Measurements from ENCODE around the gene CELF1.

GRCh38 chr11:47495011-47495855 is 57.7 kb downstream of the CELF1 start:
- no peak for TF ChIP-seq CTCF (conservative IDR thresholded peaks at IDR 0.05; ENCODE audit: low read depth, low read length)
- no peak for TF ChIP-seq NFE2L2 (IDR thresholded peaks at IDR 0.05; ENCODE audit: low read depth, low read length)
- no peak for TF ChIP-seq POLR2A (IDR thresholded peaks at IDR 0.05; ENCODE audit: low read depth, low read length)
- TF ChIP-seq RCOR1 (IDR thresholded peaks at IDR 0.05; ENCODE audit: insufficient replicate concordance, low read length): no peak
- TF ChIP-seq ELK1 (IDR thresholded peaks at IDR 0.05; ENCODE audit: borderline replicate concordance, low read depth, low read length): no peak
- TF ChIP-seq CEBPB (IDR thresholded peaks at IDR 0.05; ENCODE audit: low read depth, low read length): peak; percentile 88

All from IMR-90 (cell line).